ENCODE results near the gene SERPINB4. TPM values are rescaled to one million over a fixed set of nuclear protein-coding genes. Genes with fewer than 3 reads are reported as not detected.

The SERPINB4 gene
- total RNA-seq, 1 experiment from 2014 or later, result 0.40 TPM

DNA sequence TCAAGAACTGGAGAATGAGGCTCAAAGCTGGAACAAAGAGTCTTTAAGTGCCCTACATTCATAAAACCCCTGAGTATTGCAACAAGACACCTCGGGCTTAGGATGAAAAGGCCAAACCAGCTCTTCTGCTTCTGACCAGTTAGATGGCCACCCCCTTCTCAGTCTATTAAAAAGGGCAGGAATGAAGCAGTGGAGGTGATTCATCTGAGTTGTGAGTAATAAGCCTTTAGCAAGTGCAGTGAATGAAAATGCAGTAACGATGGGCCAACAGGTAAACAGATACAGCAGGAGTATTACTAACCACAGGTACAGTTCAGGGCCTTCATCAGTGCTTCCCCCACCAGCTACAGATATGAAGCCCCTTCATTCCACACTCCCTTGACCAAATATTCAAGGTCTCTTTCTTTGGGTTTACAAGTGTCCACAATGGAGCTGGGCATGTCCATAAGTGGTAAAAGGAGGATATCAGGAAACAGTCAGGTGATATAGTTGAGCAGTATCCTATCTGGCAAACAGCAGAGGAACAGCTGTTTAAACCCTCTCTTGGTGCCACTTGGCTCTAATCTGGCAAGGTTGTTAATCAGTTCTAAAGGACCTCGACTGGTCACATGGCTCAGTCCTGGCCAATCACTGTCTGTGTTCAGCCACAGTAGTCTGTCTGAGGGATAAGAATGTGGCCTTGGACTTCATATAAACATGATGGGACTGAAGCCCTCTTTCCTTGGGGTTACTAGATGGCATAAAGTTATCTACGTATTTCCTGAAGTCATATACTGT, 39.1 kb downstream of the SERPINB4 start:
- ChIA-PET POLR2A (ENCODE audit: unreplicated experiment) (interaction anchor here (0.6 kb wide), 1 partner anchor 387 kb away, joined by 4 read pairs; no protein-coding TSS in a partner anchor), CTCF (interaction anchor here (0.5 to 1.2 kb wide), 2 partner anchors 70 to 137 kb away, joined by 3 to 8 read pairs; no protein-coding TSS in a partner anchor)
- Histone ChIP-seq H3K4me2 (ENCODE audit: low read length) (peak overlapping the region; percentile 69), H3K9ac (ENCODE audit: low read length) (peak overlapping the region; percentile 47), H3K27me3 (ENCODE audit: low read length) (no peaks in the 10 kb centered on the region), H3F3A (ENCODE audit: low read length, unreplicated experiment) (peaks cover 12% of the 10 kb centered on the region), H3K27ac (ENCODE audit: low read length) (peak overlapping the region; percentile 96), H4K20me1 (ENCODE audit: low read length) (no peaks in the 10 kb centered on the region), H3K9me3 (ENCODE audit: low read length) (no peaks in the 10 kb centered on the region), H2AFZ (ENCODE audit: low read length) (0 out of 2 replicates have a peak overlapping the region, but pooled peaks have one; percentile 33), H3K36me3 (ENCODE audit: low read depth, low read length) (no peaks in the 10 kb centered on the region), H3K4me1 (ENCODE audit: insufficient read depth, low read length) (peaks cover 26% of the 10 kb centered on the region), H3K4me3 (ENCODE audit: low read length) (no peak overlapping the region), H3K79me2 (ENCODE audit: low read length) (no peaks in the 10 kb centered on the region), H3K9me2 (replicated peaks; ENCODE audit: low read length) (no peaks in the 10 kb centered on the region)
- intact Hi-C loops (cut with micrococcal nuclease), result no loop called here
- peak; percentile 94 for DNase-seq
- TF ChIP-seq CTCF (conservative IDR thresholded peaks at IDR 0.05; ENCODE audit: low read depth, low read length), result no peak
- TF ChIP-seq EZH2 (IDR thresholded peaks at IDR 0.05; ENCODE audit: low read length, unreplicated experiment), result no peak
- TF ChIP-seq EZH2phosphoT487 (IDR thresholded peaks at IDR 0.05; ENCODE audit: borderline replicate concordance, low read length), result no peak
- ATAC-seq, result peak; percentile 99
- no TSS peak for BruUV-seq (replicated peaks)

DNA sequence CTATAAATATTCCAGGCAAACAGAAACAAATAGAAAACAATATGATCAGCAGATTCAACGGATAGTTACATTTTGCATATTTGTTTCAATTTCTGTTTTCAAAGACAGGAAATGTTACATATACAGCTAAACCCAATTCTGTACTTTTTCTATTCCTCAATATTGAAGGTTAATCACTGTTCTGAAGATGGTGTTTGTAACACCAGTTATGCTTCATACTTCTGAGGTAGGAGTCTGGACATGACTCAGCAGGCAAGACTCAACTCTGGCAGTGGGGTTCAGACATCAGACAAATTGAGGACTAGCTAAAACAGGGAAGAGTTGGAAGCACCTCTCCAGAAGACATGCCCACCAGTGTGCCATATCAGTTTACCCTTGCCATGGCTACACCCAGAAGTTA, 40.3 kb downstream of the SERPINB4 start:
- POLR2A ChIA-PET (ENCODE audit: unreplicated experiment), result interaction anchor here (0.6 kb wide), 1 partner anchor 176 kb away, joined by 4 read pairs; no protein-coding TSS in a partner anchor
- DNase-seq (peak; percentile 38), ATAC-seq (no peak)
- TF ChIP-seq CTCF (conservative IDR thresholded peaks at IDR 0.05; ENCODE audit: low read depth, low read length), result no peak
- TF ChIP-seq EZH2phosphoT487 (IDR thresholded peaks at IDR 0.05; ENCODE audit: borderline replicate concordance, low read length), result no peak
- TF ChIP-seq EZH2 (IDR thresholded peaks at IDR 0.05; ENCODE audit: low read length, unreplicated experiment), result no peak
- Histone ChIP-seq H3K4me2 (ENCODE audit: low read length) (peak overlapping the region; percentile 53), H3K9me3 (ENCODE audit: low read length) (no peaks in the 10 kb centered on the region), H3K9ac (ENCODE audit: low read length) (peak overlapping the region; percentile 43), H3K79me2 (ENCODE audit: low read length) (no peaks in the 10 kb centered on the region), H3K27me3 (ENCODE audit: low read length) (no peaks in the 10 kb centered on the region), H3F3A (ENCODE audit: low read length, unreplicated experiment) (peaks cover 12% of the 10 kb centered on the region), H4K20me1 (ENCODE audit: low read length) (no peaks in the 10 kb centered on the region), H3K4me1 (ENCODE audit: insufficient read depth, low read length) (peaks cover 26% of the 10 kb centered on the region), H3K27ac (ENCODE audit: low read length) (peak overlapping the region; percentile 96), H3K36me3 (ENCODE audit: low read depth, low read length) (no peaks in the 10 kb centered on the region), H3K4me3 (ENCODE audit: low read length) (no peak overlapping the region), H2AFZ (ENCODE audit: low read length) (peak overlapping the region; percentile 6; the same call in 1 of the 2 replicates), H3K9me2 (replicated peaks; ENCODE audit: low read length) (no peaks in the 10 kb centered on the region)
- BruUV-seq (replicated peaks), result no TSS peak
- intact Hi-C loops (cut with micrococcal nuclease), result no loop called here
- CTCF ChIA-PET, result interaction anchor here (0.6 kb wide), 1 partner anchor 86 kb away, joined by 5 read pairs; no protein-coding TSS in a partner anchor

- H3K4me1 ChIP-seq (ENCODE audit: insufficient read depth, low read length), result peaks cover 26% of the 10 kb centered on the region
- H3F3A ChIP-seq (ENCODE audit: low read length, unreplicated experiment), result peaks cover 12% of the 10 kb centered on the region
- H2AFZ ChIP-seq (ENCODE audit: low read length), result peak overlapping the region; percentile 35; the same call in 1 of the 2 replicates
- peak overlapping the region; percentile 53 for H3K4me2 ChIP-seq (ENCODE audit: low read length)
- TF ChIP-seq EZH2 (IDR thresholded peaks at IDR 0.05; ENCODE audit: low read length, unreplicated experiment) (no peak), EZH2phosphoT487 (IDR thresholded peaks at IDR 0.05; ENCODE audit: borderline replicate concordance, low read length) (no peak), CTCF (conservative IDR thresholded peaks at IDR 0.05; ENCODE audit: low read depth, low read length) (no peak)
- BruUV-seq (replicated peaks), result no TSS peak
- H3K9me3 ChIP-seq (ENCODE audit: low read length), result no peaks in the 10 kb centered on the region
- H3K4me3 ChIP-seq (ENCODE audit: low read length), result no peak overlapping the region
- no peaks in the 10 kb centered on the region for H3K36me3 ChIP-seq (ENCODE audit: low read depth, low read length)
- POLR2A ChIA-PET (ENCODE audit: unreplicated experiment), result no interaction called here
- H3K9ac ChIP-seq (ENCODE audit: low read length), result no peak overlapping the region
- H3K27me3 ChIP-seq (ENCODE audit: low read length), result no peaks in the 10 kb centered on the region
- no peaks in the 10 kb centered on the region for H3K79me2 ChIP-seq (ENCODE audit: low read length)
- H3K27ac ChIP-seq (ENCODE audit: low read length), result peak overlapping the region; percentile 96
- intact Hi-C loops (cut with micrococcal nuclease), result no loop called here
- no peak for DNase-seq
- no peaks in the 10 kb centered on the region for H4K20me1 ChIP-seq (ENCODE audit: low read length)
- ATAC-seq, result no peak
- H3K9me2 ChIP-seq (replicated peaks; ENCODE audit: low read length), result no peaks in the 10 kb centered on the region
- CTCF ChIA-PET, result no interaction called here
These were observed 40.7 kb downstream of the SERPINB4 start for GRCh38 chr18:63603355-63603754.

Measured in PC-3 (cell line).